Activated CD4-positive, alpha-beta T cell treated with anti-CD3 and anti-CD28 coated beads, Interleukin-2, Interleukin-4, amounts not matched to agents 100 ng/mL and 50 ng/mL, durations not matched to agents 16 hours and 8 hours (primary cell): ENCODE data around the gene MAGEB18.

Experiments used
- DNase-seq: peaks from one replicate; pipeline ENCODE4 v3.0.0-alpha.2; 2020; ENCODE audit warnings: low spot score

MAGEB18 gene

DNA sequence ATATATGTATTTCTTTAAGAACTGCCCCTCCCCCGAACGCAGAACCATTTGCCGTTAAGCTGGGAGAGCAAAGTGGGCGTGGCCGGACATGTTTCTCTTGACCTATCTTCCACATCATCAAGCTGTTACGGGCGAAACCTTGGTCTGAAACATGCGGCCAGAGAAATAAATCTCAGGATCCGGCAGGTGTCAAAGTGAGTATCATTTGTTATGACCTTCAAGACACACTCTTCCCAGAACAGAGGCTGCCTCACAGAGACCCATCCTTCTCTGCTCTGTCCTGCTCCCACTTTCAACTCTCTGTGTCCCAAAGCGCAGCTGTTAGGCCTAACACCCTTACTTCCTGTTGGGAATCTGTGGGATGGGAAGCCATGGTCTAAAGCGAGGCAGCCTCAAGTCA, at the start of gene MAGEB18:
TSS of gene MAGEB18 (plus strand) at position 70 of the 400 bp plus-strand sequence. CDS start 643 bp downstream, outside the sequence.
- no peak for DNase-seq

DNA sequence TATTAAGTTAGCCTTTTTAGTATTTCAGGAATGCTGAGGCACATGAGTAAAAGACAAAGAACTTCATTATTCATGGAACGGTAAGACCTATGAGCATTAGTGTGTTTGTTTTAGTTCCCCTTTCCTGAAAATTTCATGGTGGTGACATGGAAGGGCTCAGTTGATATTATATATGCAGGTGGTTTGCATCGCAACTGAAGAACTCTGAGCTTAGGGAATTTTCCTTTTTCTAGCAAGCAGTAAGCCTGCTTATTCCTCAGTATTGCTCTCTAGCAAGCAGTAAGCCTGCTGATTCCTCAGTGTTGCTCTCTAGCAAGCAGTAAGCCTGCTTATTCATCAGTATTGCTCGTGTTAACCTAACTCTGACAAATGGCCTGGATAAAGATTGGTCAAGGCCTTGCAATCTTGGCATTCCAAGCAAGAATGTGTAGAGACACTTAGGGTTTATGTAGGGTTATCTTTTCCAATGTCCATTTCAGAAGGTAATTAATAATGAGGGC, 37.7 kb upstream of the MAGEB18 start:
- no peak for DNase-seq

DNA sequence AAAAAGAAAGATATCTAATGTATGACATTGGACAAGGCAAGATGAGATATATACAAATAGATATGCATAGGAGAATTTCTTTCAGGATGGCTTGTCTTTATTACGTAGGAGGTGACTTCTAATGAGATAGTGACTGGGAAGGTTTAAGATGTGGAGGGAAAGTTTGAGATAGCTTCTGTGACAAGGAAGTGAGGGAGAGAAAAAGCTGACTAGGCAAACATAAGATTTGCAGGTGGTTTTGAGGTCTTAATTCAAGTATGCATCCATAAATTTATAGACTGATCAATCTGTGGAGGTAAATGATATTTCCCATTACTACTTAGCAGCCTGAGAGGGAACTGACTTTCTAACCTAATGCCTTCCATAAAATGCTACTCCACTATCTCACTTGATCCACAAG, 29.0 kb upstream of the MAGEB18 start:
- no peak for DNase-seq

DNA sequence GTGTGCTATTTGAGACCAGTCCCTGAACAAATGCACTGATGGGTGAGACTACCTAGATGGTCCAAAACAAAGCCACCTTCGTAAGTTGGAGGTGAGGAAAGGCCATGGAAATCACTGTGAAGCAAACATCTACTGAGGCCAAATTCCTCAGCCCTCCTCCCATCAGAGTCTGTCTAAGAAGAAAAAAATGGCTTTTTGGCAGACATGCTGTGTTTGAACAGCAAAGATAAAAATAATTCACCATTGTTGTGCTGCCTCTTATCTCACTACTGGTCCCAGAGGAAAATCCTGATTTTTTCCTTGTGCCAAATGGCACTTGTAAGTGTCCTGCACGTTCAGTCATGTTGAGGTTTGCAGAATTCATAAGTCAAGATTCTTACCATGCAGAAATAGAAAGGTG, 7.9 kb downstream of the MAGEB18 start:
- DNase-seq, result no peak

DNA sequence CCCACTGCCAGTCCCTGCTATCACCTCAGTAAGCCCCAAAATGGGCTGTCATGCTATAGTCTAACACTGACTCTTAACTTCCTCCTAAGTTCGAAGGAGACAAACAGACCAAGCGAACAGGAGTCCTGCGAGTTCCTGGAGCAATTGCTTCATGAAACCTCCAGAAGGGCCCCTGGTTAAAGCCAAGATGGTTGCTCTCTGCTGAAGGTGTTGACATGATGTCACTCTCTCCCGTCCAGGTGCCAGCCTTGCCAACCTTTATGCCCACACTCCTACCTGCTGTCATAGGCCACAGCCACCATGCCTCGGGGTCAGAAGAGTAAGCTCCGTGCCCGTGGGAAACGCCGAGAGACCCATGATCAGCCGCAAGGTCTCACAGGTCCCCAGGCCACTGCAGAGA, 22.2 kb downstream of the MAGEB18 start, which contains the start of gene MAGEB6B:
TSS of gene MAGEB6B (plus strand) at position 301 of the 400 bp plus-strand sequence. CDS start at position 301, 0 bp downstream.
- DNase-seq, result no peak
